Osteocyte (in vitro differentiated cells): ENCODE measurements around the gene TCTN1. TPM values are rescaled to one million over a fixed set of nuclear protein-coding genes. Genes with fewer than 3 reads are reported as not detected.
A peak's percentile ranks its signal among the peaks of the same experiment; 100 is the strongest.
"Not testable (repeated sequence)": the region's sequence is repeated elsewhere in the genome, so short reads cannot be mapped to it uniquely, and the experiment has no call there.

ENCODE experiments used
- DNase-seq: peaks from one replicate; pipeline ENCODE4 v3.0.0; 2021; ENCODE audit warnings: mixed read lengths; ENCODE audit not compliant: unreplicated experiment; ENCODE audit errors: extremely low spot score
- H3K27ac Mint-ChIP-seq: one replicate; pipeline ENCODE4 v1.8.0; 2021; ENCODE audit warnings: mild to moderate bottlenecking, mixed read lengths; ENCODE audit not compliant: unreplicated experiment
- H3K27me3 Mint-ChIP-seq: one replicate; pipeline ENCODE4 v1.8.0; 2021; ENCODE audit warnings: mixed read lengths; ENCODE audit not compliant: unreplicated experiment
- H3K36me3 Mint-ChIP-seq: one replicate; pipeline ENCODE4 v1.8.0; 2021; ENCODE audit warnings: mixed read lengths; ENCODE audit not compliant: unreplicated experiment
- H3K4me1 Mint-ChIP-seq: one replicate; pipeline ENCODE4 v1.8.0; 2021; ENCODE audit warnings: mixed read lengths; ENCODE audit not compliant: unreplicated experiment
- H3K4me3 Mint-ChIP-seq: one replicate; pipeline ENCODE4 v1.8.0; 2021; ENCODE audit warnings: mild to moderate bottlenecking, moderate library complexity, mixed read lengths; ENCODE audit not compliant: unreplicated experiment
- H3K9me3 Mint-ChIP-seq: one replicate; pipeline ENCODE4 v1.8.0; 2021; ENCODE audit warnings: mixed read lengths; ENCODE audit not compliant: unreplicated experiment
- total RNA-seq: library from RNA; stranded (reverse); gene quantifications from 2 replicates; pipeline ENCODE4 v1.2.1, GENCODE V29; 2021
- TF ChIP-seq, protein P1 (sequence below): fragments of 200-600 bp; sonication (generic); IDR thresholded peaks from 2 replicates; pipeline ENCODE4 v1.5.0; 2021; ENCODE audit warnings: antibody characterized with exemption, mild to moderate bottlenecking, moderate library complexity

Gene TCTN1
- total RNA-seq, 1 donor from 2014 or later: 49.5 TPM

DNA sequence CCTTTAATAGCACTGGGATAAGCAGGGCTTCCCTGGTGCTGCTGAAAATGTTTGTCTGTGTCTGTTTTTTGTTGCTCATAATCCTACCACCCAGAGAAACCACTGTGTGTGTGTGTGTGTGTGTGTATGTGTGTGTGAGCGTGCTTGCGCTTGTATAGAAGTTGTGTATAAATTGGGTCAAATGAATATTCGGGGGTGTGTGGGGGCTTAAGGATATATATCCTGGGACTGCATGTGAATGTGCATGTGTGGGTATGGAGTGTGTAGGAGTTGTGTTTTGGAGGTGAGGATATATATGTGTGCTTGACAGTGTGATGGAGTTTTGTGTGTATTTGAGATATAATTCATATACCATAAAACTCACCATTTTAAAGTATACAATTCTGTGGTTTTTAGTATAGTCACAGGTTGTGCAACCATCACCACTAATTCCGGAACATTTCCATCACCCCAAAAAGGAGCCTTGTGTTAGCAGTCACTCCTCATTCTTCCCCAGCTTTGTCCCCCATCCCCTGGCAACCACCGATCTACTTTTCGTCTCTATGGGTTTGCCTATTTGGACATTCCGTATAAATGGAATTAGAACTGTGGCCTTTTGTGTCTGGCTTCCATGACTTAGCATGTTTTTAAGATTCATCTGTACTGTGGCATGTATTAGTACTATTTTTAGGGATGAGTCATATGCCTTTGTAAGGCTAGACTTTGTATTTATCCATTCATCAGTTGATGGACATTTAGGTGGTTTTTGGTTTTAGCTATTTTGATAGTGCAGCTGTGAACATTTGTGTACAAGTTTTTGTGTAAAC lies 25.6 kb downstream of the TCTN1 start:
- no peaks in the 10 kb centered on the region for H3K9me3 Mint-ChIP-seq

DNA sequence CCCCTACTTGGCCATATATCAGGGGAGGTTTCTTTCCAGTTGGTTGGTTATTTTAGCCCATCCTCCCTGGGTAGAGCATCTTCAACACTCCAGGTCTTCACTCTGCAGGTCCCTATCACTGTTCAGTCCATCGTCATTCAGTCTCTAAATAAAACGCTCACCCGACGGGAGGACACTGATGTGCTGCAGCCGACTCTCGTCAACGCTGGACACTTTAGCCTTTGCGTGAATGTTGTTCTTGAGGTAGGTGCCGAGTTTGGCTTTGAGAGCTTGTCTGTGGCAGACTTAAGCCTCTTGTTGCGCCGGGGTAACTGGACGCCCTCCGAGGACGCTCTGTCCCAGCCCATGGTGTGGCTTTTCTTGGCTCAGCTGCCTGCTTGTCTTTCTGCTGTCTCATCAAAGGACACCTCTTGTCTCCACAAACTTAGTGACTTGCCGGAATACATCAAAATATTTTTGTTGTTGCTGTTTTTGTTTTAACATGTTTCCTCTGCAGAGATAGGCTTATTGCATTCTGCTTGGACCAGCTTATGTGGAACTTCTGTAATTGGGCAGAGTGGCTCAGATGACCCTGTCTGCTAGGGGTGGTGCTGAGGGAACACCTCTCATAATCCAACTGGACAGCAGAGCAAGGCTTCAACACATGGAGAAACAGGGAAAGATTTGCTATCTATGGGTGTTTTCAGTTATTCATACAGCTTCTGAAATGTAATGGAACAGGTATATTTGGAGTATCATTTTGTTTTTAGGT lies 26.5 kb downstream of the TCTN1 start:
- H3K36me3 Mint-ChIP-seq: peaks cover 14% of the 10 kb centered on the region
- no peaks in the 10 kb centered on the region for H3K27me3 Mint-ChIP-seq
- DNase-seq: no peak
- no peak overlapping the region for H3K4me3 Mint-ChIP-seq
- TF ChIP-seq, protein P1, sequence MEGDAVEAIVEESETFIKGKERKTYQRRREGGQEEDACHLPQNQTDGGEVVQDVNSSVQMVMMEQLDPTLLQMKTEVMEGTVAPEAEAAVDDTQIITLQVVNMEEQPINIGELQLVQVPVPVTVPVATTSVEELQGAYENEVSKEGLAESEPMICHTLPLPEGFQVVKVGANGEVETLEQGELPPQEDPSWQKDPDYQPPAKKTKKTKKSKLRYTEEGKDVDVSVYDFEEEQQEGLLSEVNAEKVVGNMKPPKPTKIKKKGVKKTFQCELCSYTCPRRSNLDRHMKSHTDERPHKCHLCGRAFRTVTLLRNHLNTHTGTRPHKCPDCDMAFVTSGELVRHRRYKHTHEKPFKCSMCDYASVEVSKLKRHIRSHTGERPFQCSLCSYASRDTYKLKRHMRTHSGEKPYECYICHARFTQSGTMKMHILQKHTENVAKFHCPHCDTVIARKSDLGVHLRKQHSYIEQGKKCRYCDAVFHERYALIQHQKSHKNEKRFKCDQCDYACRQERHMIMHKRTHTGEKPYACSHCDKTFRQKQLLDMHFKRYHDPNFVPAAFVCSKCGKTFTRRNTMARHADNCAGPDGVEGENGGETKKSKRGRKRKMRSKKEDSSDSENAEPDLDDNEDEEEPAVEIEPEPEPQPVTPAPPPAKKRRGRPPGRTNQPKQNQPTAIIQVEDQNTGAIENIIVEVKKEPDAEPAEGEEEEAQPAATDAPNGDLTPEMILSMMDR: no peak
- no peaks in the 10 kb centered on the region for H3K9me3 Mint-ChIP-seq
- peaks cover 36% of the 10 kb centered on the region for H3K4me1 Mint-ChIP-seq
- H3K27ac Mint-ChIP-seq: peak overlapping the region; percentile 84

More for the DNA sequence above, 25.6 kb downstream of the TCTN1 start:
- H3K4me3 Mint-ChIP-seq: no peak overlapping the region
- TF ChIP-seq, protein P1: no peak
- H3K36me3 Mint-ChIP-seq: peaks cover 12% of the 10 kb centered on the region
- H3K27ac Mint-ChIP-seq: peak overlapping the region; percentile 84
- peaks cover 36% of the 10 kb centered on the region for H3K4me1 Mint-ChIP-seq
- no peak for DNase-seq
- H3K27me3 Mint-ChIP-seq: no peaks in the 10 kb centered on the region

DNA sequence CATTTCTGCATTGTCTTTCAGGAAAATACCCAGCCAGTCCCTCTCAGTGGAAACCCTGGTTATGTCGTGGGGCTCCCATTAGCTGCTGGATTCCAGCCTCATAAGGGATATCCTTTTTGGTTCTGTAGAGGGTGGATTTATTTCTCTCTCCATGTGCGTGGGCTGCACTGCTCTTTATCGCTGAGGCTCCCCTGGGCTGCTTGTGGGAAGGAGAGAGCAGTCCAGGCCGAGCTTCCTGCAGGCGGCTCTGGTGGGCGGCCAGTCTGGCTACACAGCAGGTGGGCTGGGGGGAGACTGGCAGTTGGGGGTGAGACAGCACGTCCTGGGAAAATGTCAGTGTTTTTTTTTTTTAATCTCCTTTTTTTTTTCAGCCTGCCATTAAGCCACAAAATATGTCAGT lies 27.6 kb downstream of the TCTN1 start:
- DNase-seq: no peak
- Mint-ChIP-seq H3K36me3 (peaks cover 8% of the 10 kb centered on the region), H3K4me1 (peaks cover 36% of the 10 kb centered on the region), H3K27me3 (no peaks in the 10 kb centered on the region), H3K27ac (peak overlapping the region; percentile 84), H3K4me3 (peak overlapping the region; percentile 32), H3K9me3 (no peaks in the 10 kb centered on the region)
- TF ChIP-seq, protein P1: no peak

DNA sequence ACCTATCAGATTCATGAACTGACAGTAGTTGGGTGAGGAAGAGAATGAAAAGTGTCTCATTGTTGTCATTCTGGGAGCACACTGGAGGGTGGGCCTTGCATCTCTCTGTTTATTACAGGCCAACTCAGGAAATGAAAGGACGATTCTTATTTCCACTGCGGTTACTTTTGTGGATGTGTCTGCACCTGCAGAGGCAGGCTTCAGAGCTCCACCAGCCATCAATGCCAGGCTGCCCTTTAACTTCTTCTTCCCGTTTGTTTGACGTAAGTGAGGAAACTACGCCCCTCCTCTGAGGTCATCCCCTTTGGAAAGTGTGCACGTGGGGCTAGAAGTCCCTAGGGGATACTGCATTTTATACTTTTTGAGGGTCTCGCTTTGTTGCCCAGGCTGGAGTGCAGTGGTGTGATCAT lies 33.7 kb downstream of the TCTN1 start:
- H3K4me1 Mint-ChIP-seq: no peaks in the 10 kb centered on the region
- no peaks in the 10 kb centered on the region for H3K9me3 Mint-ChIP-seq
- DNase-seq: no peak
- TF ChIP-seq, protein P1: no peak
- no peak overlapping the region for H3K27ac Mint-ChIP-seq
- H3K27me3 Mint-ChIP-seq: no peaks in the 10 kb centered on the region
- no peak overlapping the region for H3K4me3 Mint-ChIP-seq
- H3K36me3 Mint-ChIP-seq: peaks cover 28% of the 10 kb centered on the region

DNA sequence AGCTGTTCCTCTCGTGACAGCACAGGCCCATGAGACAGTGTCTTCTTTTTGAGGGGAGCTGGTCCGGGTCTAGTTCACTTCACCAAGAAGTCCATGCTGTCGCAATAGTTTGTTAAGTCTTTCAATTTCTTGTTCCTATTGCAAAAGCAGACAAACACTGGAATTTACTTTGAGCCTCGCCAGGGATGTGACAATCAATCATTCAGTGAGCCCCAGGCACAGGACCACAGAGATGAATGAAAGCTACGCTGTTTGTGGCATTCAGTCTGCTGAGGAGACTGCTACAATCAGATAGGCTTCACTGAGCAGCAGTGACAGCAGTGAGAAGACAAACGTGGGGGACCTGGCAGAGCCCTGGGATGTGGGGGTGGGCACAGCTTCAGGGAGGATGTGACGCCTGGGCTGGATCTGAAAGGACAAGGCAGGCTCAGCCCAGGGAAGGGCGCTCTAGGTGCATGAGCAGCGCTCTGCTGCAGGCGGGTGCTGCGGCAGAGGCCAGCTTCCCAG lies 35.5 kb downstream of the TCTN1 start:
- Mint-ChIP-seq H3K4me3 (no peak overlapping the region), H3K27ac (no peak overlapping the region), H3K36me3 (peaks cover 26% of the 10 kb centered on the region), H3K27me3 (no peaks in the 10 kb centered on the region), H3K4me1 (no peaks in the 10 kb centered on the region), H3K9me3 (no peaks in the 10 kb centered on the region)
- TF ChIP-seq, protein P1: no peak
- DNase-seq: no peak

DNA sequence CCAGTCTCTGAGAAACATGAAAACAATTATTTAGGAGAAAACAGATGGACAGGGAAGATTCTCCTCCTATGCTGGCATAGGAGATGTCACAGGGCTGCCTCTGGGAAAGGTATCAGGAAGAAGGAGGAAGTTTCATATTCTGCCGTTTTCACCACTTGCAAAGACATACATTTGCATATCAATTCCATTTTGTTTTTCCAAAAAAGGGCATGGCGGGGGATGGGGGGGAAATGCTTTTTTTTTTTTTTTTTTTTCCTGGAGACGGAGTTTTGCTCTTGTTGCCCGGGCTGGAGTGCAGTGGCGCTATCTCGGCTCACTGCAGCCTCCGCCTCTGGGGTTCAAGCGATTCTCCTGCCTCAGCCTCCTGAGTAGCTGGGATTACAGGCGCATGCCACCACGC lies 40.3 kb downstream of the TCTN1 start:
- not testable (repeated sequence) for DNase-seq, H3K4me3 Mint-ChIP-seq, H3K27ac Mint-ChIP-seq, H3K27me3 Mint-ChIP-seq, H3K9me3 Mint-ChIP-seq, H3K4me1 Mint-ChIP-seq
- H3K36me3 Mint-ChIP-seq: peaks cover 12% of the 10 kb centered on the region
